Activated CD8-positive, alpha-beta memory T cell treated with anti-CD3 and anti-CD28 coated beads for 36 hours (primary cell): ENCODE measurements around the gene LCN9. TPM values are rescaled to one million over a fixed set of nuclear protein-coding genes. Genes with fewer than 3 reads are reported as not detected.
"Not testable (repeated sequence)": the region's sequence is repeated elsewhere in the genome, so short reads cannot be mapped to it uniquely, and the experiment has no call there.

Experiments
- CTCF ChIA-PET: fragments of 350-600 bp; sonication (Branson Sonifier 250); formaldehyde crosslinking; loops from one replicate; lab custom pipeline; 2021; ENCODE audit warnings: antibody characterized with exemption; lab: Charles Lee
- POLR2A ChIA-PET: fragments of 350-600 bp; sonication (Branson Sonifier 250); formaldehyde crosslinking; loops from one replicate; lab custom pipeline; 2021; ENCODE audit warnings: antibody characterized with exemption; lab: Charles Lee
- total RNA-seq, 2 experiments: library from RNA; stranded (reverse); gene quantifications; one replicate each; pipeline ENCODE4 v1.2.3, GENCODE V29; 2021

The LCN9 gene
- total RNA-seq, 2 experiments from 2014 or later = not detected

- POLR2A ChIA-PET, CTCF ChIA-PET: not testable (repeated sequence)
These were observed 5.9 kb downstream of the LCN9 start for GRCh38 chr9:135669018-135669417.

- CTCF ChIA-PET = no interaction called here
- POLR2A ChIA-PET = no interaction called here
These were observed 6.6 kb downstream of the LCN9 start for GRCh38 chr9:135669616-135670285.

- ChIA-PET CTCF (no interaction called here), POLR2A (no interaction called here)
These were observed 7.8 kb downstream of the LCN9 start for GRCh38 chr9:135670721-135671590.

GRCh38 chr9:135671591-135672041 lies 8.5 kb downstream of the LCN9 start:
- ChIA-PET CTCF (no interaction called here), POLR2A (no interaction called here)

- CTCF ChIA-PET = interaction anchor here (0.6 to 0.7 kb wide), 2 partner anchors 41 to 174 kb away, joined by 3 read pairs; no protein-coding TSS in a partner anchor
- POLR2A ChIA-PET = not testable (repeated sequence)
These were observed 9.7 kb downstream of the LCN9 start for GRCh38 chr9:135672786-135673185.

GRCh38 chr9:135673941-135674340 lies 10.8 kb downstream of the LCN9 start:
- CTCF ChIA-PET = no interaction called here
- POLR2A ChIA-PET = no interaction called here

- POLR2A ChIA-PET = no interaction called here
- CTCF ChIA-PET = no interaction called here
These were observed 11.9 kb downstream of the LCN9 start for GRCh38 chr9:135674977-135675376.

- ChIA-PET CTCF (no interaction called here), POLR2A (no interaction called here)
These were observed 13.8 kb downstream of the LCN9 start for GRCh38 chr9:135676891-135677290.

GRCh38 chr9:135677641-135678168 lies 14.6 kb downstream of the LCN9 start:
- ChIA-PET POLR2A (no interaction called here), CTCF (no interaction called here)

- POLR2A ChIA-PET = no interaction called here
- CTCF ChIA-PET = no interaction called here
These were observed 15.3 kb downstream of the LCN9 start for GRCh38 chr9:135678236-135679017.

- ChIA-PET CTCF (no interaction called here), POLR2A (no interaction called here)
These were observed 16.9 kb downstream of the LCN9 start for GRCh38 chr9:135680056-135680455.

- ChIA-PET POLR2A (no interaction called here), CTCF (no interaction called here)
These were observed 18.1 kb downstream of the LCN9 start for GRCh38 chr9:135681161-135681560.

GRCh38 chr9:135683401-135684034 lies 20.4 kb downstream of the LCN9 start:
- CTCF ChIA-PET = no interaction called here
- POLR2A ChIA-PET = no interaction called here

GRCh38 chr9:135684691-135685090 lies 21.6 kb downstream of the LCN9 start:
- ChIA-PET POLR2A (no interaction called here), CTCF (no interaction called here)

- ChIA-PET CTCF (no interaction called here), POLR2A (no interaction called here)
These were observed 24.1 kb downstream of the LCN9 start for GRCh38 chr9:135687216-135687615.

- ChIA-PET CTCF (no interaction called here), POLR2A (no interaction called here)
These were observed 25.9 kb downstream of the LCN9 start for GRCh38 chr9:135689011-135689410.

- ChIA-PET CTCF (no interaction called here), POLR2A (no interaction called here)
These were observed 27.9 kb downstream of the LCN9 start for GRCh38 chr9:135690836-135691570.

- POLR2A ChIA-PET = no interaction called here
- CTCF ChIA-PET = no interaction called here
These were observed 29.3 kb downstream of the LCN9 start for GRCh38 chr9:135692410-135692809.

- ChIA-PET POLR2A (no interaction called here), CTCF (no interaction called here)
These were observed 30.2 kb downstream of the LCN9 start for GRCh38 chr9:135693265-135693664.
